SK-N-SH (cell line): ENCODE results near the gene PNPLA5. TPM values are rescaled to one million over a fixed set of nuclear protein-coding genes. Genes with fewer than 3 reads are reported as not detected.

Experiments used
- CTCF ChIA-PET: fragments of 300-600, 350-600 bp; formaldehyde crosslinking; extraction: SDS; loops from one replicate; lab custom pipeline; 2021; lab: Yijun Ruan, JAX
- POLR2A ChIA-PET: fragments of 350-600 bp; sonication (Branson Sonifier 250); formaldehyde crosslinking; extraction: SDS; loops from one replicate; lab custom pipeline; 2020; ENCODE audit warnings: antibody characterized with exemption, inconsistent platforms; lab: Yijun Ruan, JAX
- DNase-seq: peaks from one replicate; pipeline ENCODE4 v3.0.0; 2012
- H2AFZ ChIP-seq: fragments of 200-600 bp; sonication (generic); 2 replicates; pipeline ENCODE4 v1.8.1; 2016; ENCODE audit warnings: antibody characterized with exemption, mild to moderate bottlenecking, low read depth
- H3F3A ChIP-seq: fragments of 200-600 bp; sonication (generic); replicated peaks from 2 replicates; pipeline ENCODE3; 2016; ENCODE audit warnings: antibody characterized with exemption, mild to moderate bottlenecking; ENCODE audit not compliant: insufficient read depth
- H3K27ac ChIP-seq, 2 experiments: fragments of 200-500 bp in 1 of 2; fragments of 200-600 bp in 1 of 2; sonication (Bioruptor generic) in 1 of 2; sonication (generic), shearing (Covaris generic) in 1 of 2; 2 replicates each; pipeline versions ENCODE4 v1.5.1 to v1.6.1; 2014 to 2016; ENCODE audit warnings: low read depth in 2 of 2, inconsistent platforms in 1 of 2, low read length in 1 of 2, mild to moderate bottlenecking in 1 of 2, mixed read lengths in 1 of 2
- H3K27me3 ChIP-seq: fragments of 200-600 bp; sonication (generic), shearing (Covaris generic); 2 replicates; pipeline ENCODE4 v1.6.1; 2016; ENCODE audit warnings: mixed run types; ENCODE audit not compliant: insufficient read depth
- H3K36me3 ChIP-seq, 2 experiments: fragments of 200-500 bp in 1 of 2; fragments of 200-600 bp in 1 of 2; sonication (Bioruptor generic) in 1 of 2; sonication (generic) in 1 of 2; replicated peaks in 1 of 2; 2 replicates each; pipeline versions ENCODE3 to v1.5.1; 2014 to 2016; ENCODE audit warnings: low read length in 1 of 2, mild to moderate bottlenecking in 1 of 2; ENCODE audit not compliant: insufficient read depth in 2 of 2, control insufficient read depth in 1 of 2
- H3K4me1 ChIP-seq, 2 experiments: fragments of 200-500 bp in 1 of 2; fragments of 200-600 bp in 1 of 2; sonication (Bioruptor generic) in 1 of 2; sonication (generic), shearing (Covaris generic) in 1 of 2; 2 replicates each; pipeline versions ENCODE4 v1.5.1 to v1.6.1; 2014 to 2016; ENCODE audit warnings: low read depth in 1 of 2, low read length in 1 of 2, mixed run types in 1 of 2; ENCODE audit not compliant: insufficient read depth in 2 of 2, control insufficient read depth in 1 of 2
- H3K4me2 ChIP-seq: fragments of 200-600 bp; sonication (generic), shearing (Covaris generic); 2 replicates; pipeline ENCODE4 v1.6.1; 2017; ENCODE audit warnings: mixed run types
- H3K4me3 ChIP-seq, 2 experiments: fragments of 200-500 bp in 1 of 2; fragments of 200-600 bp in 1 of 2; sonication (Bioruptor generic) in 1 of 2; sonication (generic), shearing (Covaris generic) in 1 of 2; 2 replicates each; pipeline versions ENCODE4 v1.5.1 to v1.8.1; 2014 to 2016; ENCODE audit warnings: low read depth in 2 of 2, inconsistent platforms in 1 of 2, low read length in 1 of 2, mild to moderate bottlenecking in 1 of 2, mixed read lengths in 1 of 2, moderate library complexity in 1 of 2
- H3K79me2 ChIP-seq: fragments of 200-600 bp; sonication (generic); 2 replicates; pipeline ENCODE4 v1.8.1; 2017; ENCODE audit warnings: mild to moderate bottlenecking; ENCODE audit not compliant: insufficient read depth
- H3K9ac ChIP-seq: fragments of 200-600 bp; sonication (generic); 2 replicates; pipeline ENCODE4 v1.6.1; 2017; ENCODE audit warnings: mixed run types
- H3K9me2 ChIP-seq: fragments of 200-600 bp; sonication (generic); 2 replicates; pipeline ENCODE4 v1.6.1; 2017; ENCODE audit warnings: mixed run types
- H3K9me3 ChIP-seq: fragments of 200-600 bp; sonication (generic); 2 replicates; pipeline ENCODE4 v1.6.1; 2017; ENCODE audit warnings: mixed run types, mild to moderate bottlenecking, moderate library complexity
- H4K20me1 ChIP-seq: fragments of 200-600 bp; sonication (generic); 2 replicates; pipeline ENCODE4 v1.6.1; 2017; ENCODE audit warnings: mild to moderate bottlenecking, mixed run types; ENCODE audit not compliant: insufficient read depth
- FOXJ3 ChIP-seq: sonication (generic); formaldehyde crosslinking; IDR thresholded peaks from 2 replicates; pipeline ENCODE4 v1.5.1; 2020; ENCODE audit warnings: mild to moderate bottlenecking, missing genetic modification reagents
- JUND ChIP-seq: IDR thresholded peaks from 2 replicates; pipeline ENCODE4 v1.4.0; 2012
- NFIC ChIP-seq: IDR thresholded peaks from 2 replicates; pipeline ENCODE4 v1.4.0; 2012; ENCODE audit warnings: borderline replicate concordance
- NRF1 ChIP-seq: IDR thresholded peaks from 2 replicates; pipeline ENCODE4 v1.6.1; 2012; ENCODE audit warnings: low read depth, mild to moderate bottlenecking, low read length
- RXRA ChIP-seq: IDR thresholded peaks from 2 replicates; pipeline ENCODE4 v1.4.0; 2012; ENCODE audit warnings: low read depth, mild to moderate bottlenecking, borderline replicate concordance
- SIN3A ChIP-seq: IDR thresholded peaks from 2 replicates; pipeline ENCODE4 v1.6.1; 2012; ENCODE audit warnings: low read depth, mild to moderate bottlenecking, low read length, moderate library complexity, borderline replicate concordance
- TAF1 ChIP-seq: IDR thresholded peaks from 2 replicates; pipeline ENCODE4 v1.6.1; 2012; ENCODE audit warnings: low read depth, mild to moderate bottlenecking, low read length, moderate library complexity, borderline replicate concordance
- TCF12 ChIP-seq: IDR thresholded peaks from 2 replicates; pipeline ENCODE4 v1.4.0; 2012
- YY1 ChIP-seq: IDR thresholded peaks from 2 replicates; pipeline ENCODE4 v1.4.0; 2012; ENCODE audit warnings: low read depth, mild to moderate bottlenecking
- WGBS: methylation state at CpG from one replicate; pipeline ENCODE4 v1.1.6; 2017; ENCODE audit warnings: low lambda C conversion rate; 5-methylcytosine and 5-hydroxymethylcytosine counted together
- polyA plus RNA-seq, 3 experiments: library from polyadenylated mRNA; depleted of rRNA; stranded (reverse); fragments of >200 nt; gene quantifications; 2 replicates each; pipeline ENCODE4 v1.2.3, GENCODE V29; 2012
- TF ChIP-seq, protein P1 (sequence below): IDR thresholded peaks from 2 replicates; pipeline ENCODE4 v1.6.1; 2012; ENCODE audit warnings: mild to moderate bottlenecking, low read depth, low read length, moderate library complexity
- TF ChIP-seq, protein P2 (sequence below): fragments of 150-350 bp; IDR thresholded peaks from 2 replicates; pipeline ENCODE4 v1.6.1; 2016; ENCODE audit warnings: mild to moderate bottlenecking, low read depth, low read length

Gene PNPLA5
- polyA plus RNA-seq, 1 of the 3 experiments (the other 2 are of a cell fraction) = not detected

DNA sequence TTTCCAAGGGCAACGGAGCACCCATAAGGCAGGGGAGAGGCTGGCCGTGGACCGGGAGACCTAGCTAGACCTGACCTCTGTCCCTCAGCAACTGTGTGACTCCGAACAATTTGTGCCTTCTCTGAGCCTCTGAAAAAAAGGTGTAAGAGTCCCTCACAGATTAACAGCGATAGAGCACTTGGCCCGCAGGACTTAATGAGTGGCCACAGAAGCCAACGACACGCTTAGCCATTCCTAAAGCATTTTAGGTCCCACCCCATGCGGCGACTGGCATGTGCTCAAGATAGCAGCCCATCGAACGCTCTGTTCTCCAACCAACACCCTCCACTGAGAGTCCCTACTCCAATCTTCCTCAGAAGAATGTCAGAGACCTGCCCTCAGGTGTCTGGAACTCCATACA, 31.0 kb downstream of the PNPLA5 start:
- no peak for TF ChIP-seq TAF1
- no peak for TF ChIP-seq NFIC
- Histone ChIP-seq H3K4me3 (peak overlapping the region in 1 of 2 experiments; percentile 54; a peak in 1 of 4 replicates), H3F3A (no peaks in the 10 kb centered on the region), H3K27me3 (no peaks in the 10 kb centered on the region), H3K4me2 (peak overlapping the region; percentile 71; the same call in 1 of the 2 replicates), H3K9me2 (no peaks in the 10 kb centered on the region), H3K4me1 (peaks cover 0 to 7% of the 10 kb centered on the region in 2 experiments; a peak in 1 of 4 replicates), H3K27ac (no peak overlapping the region), H3K9ac (no peak overlapping the region), H2AFZ (no peak overlapping the region), H3K36me3 (no peaks in the 10 kb centered on the region), H3K9me3 (no peaks in the 10 kb centered on the region), H4K20me1 (no peaks in the 10 kb centered on the region), H3K79me2 (peaks cover 10% of the 10 kb centered on the region; the same call in 1 of the 2 replicates)
- no peak for DNase-seq
- CTCF ChIA-PET = interaction anchor here (1.8 kb wide), 1 partner anchor 85 kb away, joined by 5 read pairs; no protein-coding TSS in a partner anchor
- WGBS = 80% methylated on average over 4 of the region's 12 CpGs
- POLR2A ChIA-PET = no interaction called here

DNA sequence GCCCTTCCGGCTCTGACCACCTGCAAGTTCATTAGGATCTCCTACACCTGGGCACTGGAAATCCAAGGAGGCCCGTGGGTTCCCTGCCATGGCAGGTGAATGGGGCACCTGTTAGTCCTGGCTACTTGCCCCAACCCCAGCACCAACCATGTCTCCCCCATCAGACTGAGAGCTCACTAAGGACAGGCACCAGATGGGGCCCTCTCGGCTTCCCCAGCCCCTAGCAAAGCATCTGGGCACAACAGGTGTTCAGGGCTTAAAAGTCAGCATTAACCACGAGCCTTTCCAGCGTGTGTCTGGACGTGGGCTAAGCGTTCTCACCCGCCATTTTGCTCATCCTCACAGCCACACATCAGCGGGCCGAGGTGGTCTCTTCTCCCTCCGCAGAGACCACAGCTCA, 31.7 kb downstream of the PNPLA5 start:
- Histone ChIP-seq H3K36me3 (no peaks in the 10 kb centered on the region), H3K9ac (no peak overlapping the region), H3F3A (no peaks in the 10 kb centered on the region), H3K79me2 (peaks cover 10% of the 10 kb centered on the region; the same call in 1 of the 2 replicates), H3K27ac (no peak overlapping the region), H3K9me2 (no peaks in the 10 kb centered on the region), H4K20me1 (no peaks in the 10 kb centered on the region), H3K4me1 (peaks cover 0 to 7% of the 10 kb centered on the region in 2 experiments; a peak in 1 of 4 replicates), H3K9me3 (no peaks in the 10 kb centered on the region), H3K4me3 (no peak overlapping the region), H3K27me3 (no peaks in the 10 kb centered on the region), H2AFZ (no peak overlapping the region), H3K4me2 (no peak overlapping the region)
- 33% methylated on average over 2 of the region's 11 CpGs for WGBS
- ChIA-PET POLR2A (no interaction called here), CTCF (no interaction called here)
- DNase-seq = no peak
- TF ChIP-seq YY1 (no peak), FOXJ3 (CRISPR knock-in tag) (no peak), SIN3A (no peak), TAF1 (no peak), RXRA (no peak), NFIC (no peak), NRF1 (no peak), JUND (no peak), TCF12 (no peak)
- TF ChIP-seq, protein P1, sequence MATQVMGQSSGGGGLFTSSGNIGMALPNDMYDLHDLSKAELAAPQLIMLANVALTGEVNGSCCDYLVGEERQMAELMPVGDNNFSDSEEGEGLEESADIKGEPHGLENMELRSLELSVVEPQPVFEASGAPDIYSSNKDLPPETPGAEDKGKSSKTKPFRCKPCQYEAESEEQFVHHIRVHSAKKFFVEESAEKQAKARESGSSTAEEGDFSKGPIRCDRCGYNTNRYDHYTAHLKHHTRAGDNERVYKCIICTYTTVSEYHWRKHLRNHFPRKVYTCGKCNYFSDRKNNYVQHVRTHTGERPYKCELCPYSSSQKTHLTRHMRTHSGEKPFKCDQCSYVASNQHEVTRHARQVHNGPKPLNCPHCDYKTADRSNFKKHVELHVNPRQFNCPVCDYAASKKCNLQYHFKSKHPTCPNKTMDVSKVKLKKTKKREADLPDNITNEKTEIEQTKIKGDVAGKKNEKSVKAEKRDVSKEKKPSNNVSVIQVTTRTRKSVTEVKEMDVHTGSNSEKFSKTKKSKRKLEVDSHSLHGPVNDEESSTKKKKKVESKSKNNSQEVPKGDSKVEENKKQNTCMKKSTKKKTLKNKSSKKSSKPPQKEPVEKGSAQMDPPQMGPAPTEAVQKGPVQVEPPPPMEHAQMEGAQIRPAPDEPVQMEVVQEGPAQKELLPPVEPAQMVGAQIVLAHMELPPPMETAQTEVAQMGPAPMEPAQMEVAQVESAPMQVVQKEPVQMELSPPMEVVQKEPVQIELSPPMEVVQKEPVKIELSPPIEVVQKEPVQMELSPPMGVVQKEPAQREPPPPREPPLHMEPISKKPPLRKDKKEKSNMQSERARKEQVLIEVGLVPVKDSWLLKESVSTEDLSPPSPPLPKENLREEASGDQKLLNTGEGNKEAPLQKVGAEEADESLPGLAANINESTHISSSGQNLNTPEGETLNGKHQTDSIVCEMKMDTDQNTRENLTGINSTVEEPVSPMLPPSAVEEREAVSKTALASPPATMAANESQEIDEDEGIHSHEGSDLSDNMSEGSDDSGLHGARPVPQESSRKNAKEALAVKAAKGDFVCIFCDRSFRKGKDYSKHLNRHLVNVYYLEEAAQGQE = no peak
- TF ChIP-seq, protein P2, sequence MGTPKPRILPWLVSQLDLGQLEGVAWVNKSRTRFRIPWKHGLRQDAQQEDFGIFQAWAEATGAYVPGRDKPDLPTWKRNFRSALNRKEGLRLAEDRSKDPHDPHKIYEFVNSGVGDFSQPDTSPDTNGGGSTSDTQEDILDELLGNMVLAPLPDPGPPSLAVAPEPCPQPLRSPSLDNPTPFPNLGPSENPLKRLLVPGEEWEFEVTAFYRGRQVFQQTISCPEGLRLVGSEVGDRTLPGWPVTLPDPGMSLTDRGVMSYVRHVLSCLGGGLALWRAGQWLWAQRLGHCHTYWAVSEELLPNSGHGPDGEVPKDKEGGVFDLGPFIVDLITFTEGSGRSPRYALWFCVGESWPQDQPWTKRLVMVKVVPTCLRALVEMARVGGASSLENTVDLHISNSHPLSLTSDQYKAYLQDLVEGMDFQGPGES = no peak
